Stimulated activated naive CD4-positive, alpha-beta T cell treated with Interleukin-2 at 50 U/mL for 16 hours (primary cell): Measurements from ENCODE around the gene COQ7.

Experiments used
- DNase-seq: peaks from one replicate; lab custom pipeline; 2025; lab: John Stamatoyannopoulos, UW

The COQ7 gene

DNA sequence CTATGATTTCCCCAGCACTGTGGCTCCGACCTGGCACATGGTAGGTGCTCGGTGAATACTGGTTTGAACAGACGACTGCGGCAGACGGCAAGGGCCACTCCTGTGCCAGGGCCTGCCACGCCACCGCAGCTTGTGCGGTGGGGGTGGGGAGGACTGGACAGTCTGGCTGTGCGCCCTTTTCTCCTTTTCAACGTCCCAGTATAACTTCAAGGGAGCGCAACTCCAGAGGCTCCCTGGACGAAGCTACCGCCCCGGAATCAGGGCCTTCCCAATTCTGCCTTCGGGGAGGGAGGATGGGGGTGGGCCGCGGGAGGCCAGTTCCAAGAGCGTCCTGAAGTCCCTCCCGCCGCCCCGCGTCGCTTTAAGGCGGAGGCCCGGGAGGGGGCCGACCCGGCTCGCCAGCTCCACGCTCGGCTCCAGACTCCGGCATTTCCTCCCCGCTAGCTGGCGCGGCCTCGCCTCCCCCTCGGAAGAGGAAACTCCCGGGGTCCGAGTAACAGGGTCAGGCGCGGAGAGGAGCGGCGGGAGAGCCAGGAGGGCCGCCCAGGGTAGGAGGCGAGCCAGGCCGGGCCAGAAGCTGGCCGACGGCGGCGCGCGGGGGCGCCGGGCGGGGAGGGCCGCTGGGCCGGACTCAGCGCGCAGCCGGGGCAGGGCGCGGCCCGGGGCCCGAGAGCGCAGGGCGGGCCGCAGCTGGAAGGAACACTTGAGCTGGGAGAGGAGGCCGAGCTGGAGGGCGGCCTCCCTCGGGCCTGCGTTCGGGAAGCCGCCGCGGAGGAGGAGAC, 46.4 kb downstream of the COQ7 start, which contains the start of gene ITPRIPL2:
TSS of gene ITPRIPL2 (plus strand) at position 388 of the 782 bp plus-strand sequence. CDS start 498 bp downstream, outside the sequence.
- no peak for DNase-seq

DNA sequence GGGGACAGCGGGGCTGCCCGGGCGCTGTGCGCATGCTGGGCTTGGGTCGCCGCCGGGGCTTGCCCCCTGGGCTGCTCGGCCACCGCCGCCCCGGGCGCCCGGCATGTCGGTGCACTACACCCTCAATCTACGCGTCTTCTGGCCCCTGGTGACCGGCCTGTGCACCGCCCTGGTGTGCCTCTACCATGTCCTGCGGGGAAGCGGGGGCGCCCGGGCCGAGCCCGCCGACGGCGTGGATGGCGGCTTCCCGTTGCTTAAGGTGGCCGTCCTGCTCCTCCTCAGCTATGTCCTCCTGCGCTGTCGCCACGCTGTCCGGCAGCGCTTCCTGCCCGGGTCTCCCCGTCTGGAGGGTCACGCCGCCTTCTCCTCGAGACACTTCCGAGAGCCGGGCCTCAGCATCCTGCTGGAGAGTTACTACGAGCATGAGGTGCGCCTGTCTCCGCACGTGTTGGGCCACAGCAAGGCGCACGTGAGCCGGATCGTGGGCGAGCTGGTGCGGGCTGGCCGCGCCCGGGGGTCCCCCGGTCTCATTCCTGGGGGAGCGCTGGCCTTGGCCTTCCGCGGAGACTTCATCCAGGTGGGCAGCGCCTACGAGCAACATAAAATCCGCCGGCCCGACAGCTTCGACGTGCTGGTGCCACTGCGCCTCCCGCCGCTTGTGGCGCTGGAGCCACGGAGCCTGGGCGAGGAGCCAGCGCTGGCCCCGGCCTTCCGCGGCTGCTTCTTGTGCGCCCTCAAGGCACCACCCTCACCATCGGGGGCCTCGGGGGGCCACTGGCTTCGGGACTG, 47.1 kb downstream of the COQ7 start:
- no peak for DNase-seq

DNA sequence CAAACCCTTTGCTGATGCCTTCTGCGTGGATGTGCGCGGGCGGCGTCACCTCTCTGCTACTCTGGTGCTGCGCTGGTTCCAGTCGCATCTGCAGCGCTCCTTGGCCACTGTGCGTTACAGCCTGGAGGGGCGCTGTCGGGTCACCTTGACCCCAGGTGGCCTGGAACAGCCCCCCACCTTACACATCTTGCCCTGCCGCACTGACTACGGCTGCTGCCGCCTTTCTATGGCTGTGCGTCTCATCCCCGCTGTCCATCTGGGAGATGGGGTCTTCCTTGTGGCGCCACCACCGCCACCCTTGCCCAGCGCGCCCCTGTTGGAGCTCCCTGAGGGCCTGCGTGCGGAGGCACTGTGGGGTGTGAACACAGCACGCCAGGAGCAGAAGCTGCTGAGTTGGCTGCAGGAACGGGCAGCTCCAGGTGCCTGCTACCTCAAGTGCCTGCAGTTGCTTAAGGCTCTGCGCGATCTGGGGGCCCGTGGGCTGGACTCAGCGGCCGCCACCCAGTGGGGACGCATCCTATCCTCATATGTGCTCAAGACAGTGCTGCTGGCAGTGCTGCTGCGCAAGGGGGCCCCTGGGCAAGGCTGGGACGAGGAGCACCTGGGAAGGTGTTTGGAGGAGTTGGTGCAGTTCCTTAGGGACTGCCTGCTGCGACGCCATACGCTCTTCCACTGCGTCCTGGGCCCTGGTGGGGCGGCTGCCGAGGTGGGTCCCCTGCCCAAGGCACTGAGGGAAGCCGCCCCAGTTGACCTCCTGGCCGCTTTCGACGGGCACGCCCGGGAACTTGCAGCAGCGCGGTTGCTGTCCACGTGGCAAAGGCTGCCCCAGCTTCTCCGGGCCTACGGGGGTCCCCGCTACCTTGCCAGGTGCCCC, 48.0 kb downstream of the COQ7 start:
- no peak for DNase-seq

DNA sequence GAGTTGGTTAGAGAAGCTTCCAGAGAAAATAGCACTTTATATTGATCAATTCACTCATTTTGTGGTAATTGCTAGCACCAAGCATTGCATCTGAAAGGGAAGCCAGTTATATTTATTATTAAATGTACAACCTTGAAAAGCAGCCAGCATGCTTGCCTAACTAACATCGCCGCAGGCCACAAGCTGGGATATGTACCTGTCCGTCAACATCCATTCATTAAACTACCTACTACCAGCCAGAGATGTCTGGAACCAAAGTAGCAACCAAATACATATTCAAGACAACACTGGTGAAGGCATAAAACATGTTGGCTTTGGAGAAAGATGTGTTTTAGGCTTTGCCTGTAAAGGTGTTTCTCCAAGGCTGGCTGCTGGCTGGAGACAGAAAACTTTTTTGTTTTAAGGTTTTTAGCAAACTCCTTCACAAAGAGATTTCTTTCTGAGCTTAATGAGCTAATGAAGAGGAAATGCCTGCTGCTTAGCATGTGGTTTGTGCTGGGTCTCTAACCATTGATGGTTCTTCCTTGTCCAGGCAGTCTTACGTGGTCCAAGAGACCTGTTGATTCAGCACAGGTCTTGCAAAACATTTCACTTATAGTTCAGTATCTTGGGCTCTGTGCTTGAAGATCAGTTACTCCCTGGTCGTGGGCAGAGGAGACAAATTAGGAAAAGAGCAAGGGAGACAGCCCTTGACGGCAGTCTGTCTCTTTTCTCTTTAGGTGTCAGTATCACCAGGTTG, 49.5 kb downstream of the COQ7 start:
- DNase-seq = no peak

DNA sequence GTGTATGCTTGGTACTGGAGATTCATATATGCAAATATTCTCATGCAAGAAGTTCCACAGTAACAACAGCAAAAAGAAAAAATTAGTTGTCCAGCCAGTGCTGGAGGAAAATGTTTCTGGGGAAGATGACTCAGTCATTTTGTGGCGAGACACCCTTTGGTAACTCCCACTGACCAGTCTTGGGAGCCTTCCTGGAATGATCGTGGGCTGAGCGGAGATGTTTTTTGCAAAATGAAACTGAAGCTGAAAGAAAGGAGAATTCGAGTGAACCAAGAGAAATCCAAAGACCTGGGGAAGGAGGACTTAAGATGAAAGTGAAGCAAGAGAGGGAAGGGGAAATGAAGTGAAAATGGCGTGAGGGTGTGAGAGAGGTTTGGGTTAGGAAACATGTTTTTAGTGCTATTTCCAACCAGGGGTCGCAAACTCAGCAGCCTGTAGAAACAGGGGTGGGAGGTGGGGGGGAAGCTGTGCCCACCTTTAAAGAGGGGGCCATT, 51.6 kb downstream of the COQ7 start:
- DNase-seq = peak; percentile 46

DNA sequence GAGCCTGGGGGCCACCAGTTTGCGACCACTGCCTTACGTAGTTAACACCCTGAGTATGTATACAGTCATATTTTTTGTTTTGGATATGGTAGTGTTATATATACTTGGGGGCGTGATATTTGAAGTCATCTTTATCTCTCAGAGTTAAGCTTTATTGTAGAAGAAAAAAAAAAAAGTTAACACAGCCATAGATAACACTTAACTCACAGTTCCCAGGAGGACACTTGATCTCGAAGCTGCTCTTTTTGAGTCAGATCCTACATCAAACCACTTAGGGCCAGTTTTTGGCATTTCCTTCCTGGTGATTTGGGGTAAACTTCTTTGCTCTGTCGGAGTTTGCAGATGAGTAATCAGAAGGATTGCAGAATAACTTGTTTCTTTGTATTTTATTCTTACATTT, 52.1 kb downstream of the COQ7 start:
- no peak for DNase-seq

DNA sequence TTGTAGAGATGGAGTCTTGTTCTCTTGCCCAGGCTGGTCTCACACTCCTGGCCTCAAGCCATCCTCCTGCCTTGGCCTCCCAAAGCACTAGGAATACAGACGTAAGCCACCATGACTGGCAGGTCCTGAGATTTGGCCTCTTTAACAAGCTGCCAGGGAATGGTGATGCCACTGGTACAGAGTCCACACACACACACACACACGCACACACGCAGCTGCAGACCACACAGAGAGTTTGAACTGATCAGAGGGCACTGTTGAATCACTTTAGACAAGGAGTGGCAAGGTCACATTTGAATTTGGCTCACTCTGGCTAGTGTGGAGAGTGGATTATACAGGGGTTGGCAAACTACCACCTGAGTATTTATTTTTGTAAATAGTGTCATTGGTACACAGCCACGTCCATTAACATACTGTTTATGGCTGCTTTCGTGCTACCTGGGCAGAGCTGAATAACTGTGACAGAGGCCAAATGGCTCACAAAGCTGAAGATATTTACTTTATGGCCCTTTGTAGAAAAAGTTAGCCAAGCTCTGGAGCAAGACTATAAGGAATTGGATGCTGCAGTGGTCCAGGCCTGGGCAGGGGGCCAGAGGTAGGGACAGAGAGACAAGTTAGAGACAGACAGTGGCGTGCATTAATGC, 56.2 kb downstream of the COQ7 start:
- DNase-seq = no peak

DNA sequence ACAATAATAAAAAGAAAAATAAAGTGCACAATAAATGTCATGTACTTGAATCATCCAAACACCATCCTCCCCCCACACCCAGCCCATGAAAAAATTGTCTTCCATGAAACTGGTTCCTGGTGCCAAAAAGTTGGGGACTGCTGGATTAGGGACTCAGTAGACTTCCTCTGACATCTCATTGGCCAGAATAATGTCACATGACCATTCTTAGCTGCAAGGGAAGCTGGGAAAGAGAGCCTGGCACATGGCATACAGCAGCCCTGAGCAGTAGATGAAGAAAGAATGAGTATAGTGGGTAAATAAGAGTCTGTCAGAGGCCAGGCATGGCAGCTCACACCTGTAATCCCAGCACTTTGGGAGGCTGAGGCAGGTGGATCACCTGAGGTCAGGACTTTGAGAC, 58.9 kb downstream of the COQ7 start:
- DNase-seq = no peak

DNA sequence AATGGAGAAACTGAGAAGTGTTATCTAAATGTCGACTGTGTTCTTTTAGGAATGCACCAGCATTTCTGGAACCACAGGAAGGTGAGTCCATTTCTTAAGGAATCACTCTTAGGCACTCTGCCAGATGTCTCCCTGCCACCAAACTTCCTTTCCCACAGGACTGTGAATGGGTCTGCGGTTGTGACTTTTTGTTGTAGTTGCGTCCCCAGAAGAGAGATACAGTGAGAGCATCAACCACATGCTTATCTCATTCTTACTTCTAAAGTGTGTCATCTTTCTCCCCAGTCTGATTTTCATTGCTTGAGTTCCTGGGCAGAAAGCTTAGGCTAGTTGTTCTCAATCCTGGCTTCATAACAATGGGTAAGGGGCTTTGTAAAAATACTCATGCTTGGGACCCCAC, 59.8 kb downstream of the COQ7 start:
- DNase-seq = no peak

DNA sequence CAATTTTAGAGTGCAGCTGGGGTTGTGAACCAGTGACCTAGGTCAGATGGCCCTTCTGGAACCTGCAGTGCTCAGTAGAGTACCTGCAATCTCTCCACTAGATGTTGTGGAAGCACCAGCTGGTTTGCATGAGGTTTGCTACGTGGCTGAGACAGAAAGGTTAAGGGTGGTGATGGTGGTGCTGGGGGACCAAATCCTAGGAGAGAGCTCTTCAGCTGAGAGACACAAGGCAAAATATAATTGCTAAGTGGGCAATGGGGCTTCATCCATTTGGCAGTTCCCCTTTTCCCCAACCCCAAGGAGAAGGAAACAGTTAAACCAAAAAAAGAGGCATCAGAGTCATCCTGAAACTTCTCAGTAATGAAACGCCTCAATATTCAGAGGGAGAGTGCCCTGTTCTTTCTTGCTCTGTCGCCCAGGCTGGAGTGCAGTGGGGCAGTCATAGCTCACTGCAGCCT, 60.3 kb downstream of the COQ7 start:
- DNase-seq = no peak

DNA sequence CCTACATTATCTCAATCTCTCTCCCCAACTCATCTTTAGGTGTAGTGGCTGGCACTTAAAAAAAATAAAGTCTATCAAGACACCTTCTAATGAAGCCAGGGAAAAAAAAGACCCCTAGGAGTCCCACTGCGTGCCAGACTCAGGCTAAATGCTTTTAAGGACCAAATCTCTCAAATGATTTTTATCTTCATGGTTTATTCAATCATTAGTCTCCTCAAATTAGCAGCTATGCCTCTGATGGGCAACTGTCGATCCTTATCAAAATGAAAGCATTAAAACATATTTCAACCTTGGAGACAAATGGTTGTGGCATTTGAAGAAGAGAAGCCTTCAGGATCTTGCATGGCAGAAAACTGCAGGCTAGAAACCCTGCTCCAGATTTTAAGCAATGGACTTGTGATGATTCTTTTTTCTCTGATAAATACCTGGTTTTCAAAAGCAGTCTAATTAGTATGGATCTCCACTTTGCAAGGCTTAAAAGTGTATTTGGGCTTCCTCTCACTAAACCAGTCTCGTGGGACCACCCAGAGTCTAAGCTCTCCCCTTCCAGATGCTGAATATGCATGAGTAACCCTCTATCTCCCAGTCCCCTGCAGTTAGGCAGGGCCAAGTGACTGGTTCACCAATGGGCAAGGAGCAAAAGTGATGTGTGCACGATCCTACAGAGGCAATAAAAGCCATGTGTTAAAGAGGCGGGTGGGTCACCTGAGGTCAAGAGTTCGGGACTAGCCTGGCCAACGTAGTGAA, 61.2 kb downstream of the COQ7 start:
- DNase-seq = no peak
